ENCODE results near the gene UGT1A6. TPM values are rescaled to one million over a fixed set of nuclear protein-coding genes. Genes with fewer than 3 reads are reported as not detected.

The UGT1A6 gene
- total RNA-seq, 1 donor from 2014 or later: 0.32 TPM

DNA sequence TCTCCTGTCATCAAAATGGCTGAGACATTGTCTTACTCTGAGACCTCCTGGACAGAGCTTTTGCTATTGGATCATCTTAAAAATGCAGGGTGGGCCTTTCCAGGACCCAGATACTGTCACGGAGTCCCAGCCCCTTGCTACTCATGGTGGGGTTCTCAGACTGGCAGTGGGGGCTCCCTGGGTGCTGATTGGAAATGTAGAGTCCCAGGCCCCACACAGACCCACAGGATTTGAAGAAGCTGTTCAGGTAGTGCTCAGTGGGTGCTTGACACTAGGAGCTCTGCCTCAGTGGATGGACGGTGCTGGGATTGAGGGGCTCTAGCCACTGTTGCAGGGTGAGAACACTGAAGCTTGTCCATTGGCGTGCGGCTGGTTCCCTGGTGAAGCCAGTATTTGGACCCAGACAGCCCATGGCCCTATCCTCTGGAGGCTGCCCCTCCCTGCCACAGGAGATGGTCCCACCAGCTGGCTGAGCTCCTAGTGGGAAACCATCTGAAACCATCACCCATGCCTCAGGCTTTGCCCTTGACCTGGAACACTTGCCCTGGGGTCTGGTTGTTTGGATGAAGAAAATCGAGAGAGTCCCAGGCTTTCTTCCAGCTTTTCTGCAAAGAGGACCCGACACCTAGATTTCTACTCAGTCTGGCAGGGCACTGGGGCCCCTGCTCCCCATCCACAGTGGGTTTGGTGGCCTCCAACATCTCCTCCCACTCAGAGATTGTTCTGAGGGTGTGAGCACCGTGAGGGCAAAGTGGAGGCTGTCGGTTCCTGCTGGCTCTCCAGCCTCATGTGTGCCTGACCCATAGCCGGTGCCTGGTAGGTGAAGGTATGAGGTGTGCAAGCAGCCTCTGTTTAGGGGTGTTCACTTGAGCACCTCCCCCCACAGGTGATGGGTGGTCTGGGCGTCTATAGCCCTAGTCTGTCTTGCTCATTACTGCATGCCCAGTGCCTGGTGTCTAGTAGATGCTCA, 115.6 kb downstream of the UGT1A6 start:
- intact Hi-C loops (cut with DNase I): no loop called here
- ATAC-seq (ENCODE audit: poor library complexity): no peak
- no peak for DNase-seq

- intact Hi-C loops (cut with DNase I): no loop called here
- ATAC-seq (ENCODE audit: poor library complexity) (no peak), DNase-seq (no peak)
These were observed 117.7 kb downstream of the UGT1A6 start for GRCh38 chr2:233810385-233810784.

- no peak for DNase-seq
- no peak for ATAC-seq (ENCODE audit: poor library complexity)
- intact Hi-C loops (cut with DNase I): no loop called here
These were observed 118.4 kb downstream of the UGT1A6 start for GRCh38 chr2:233811087-233811486.

GRCh38 chr2:233811732-233812131, 119.0 kb downstream of the UGT1A6 start:
- DNase-seq (no peak), ATAC-seq (ENCODE audit: poor library complexity) (no peak)
- intact Hi-C loops (cut with DNase I): no loop called here

GRCh38 chr2:233813236-233814055, 120.8 kb downstream of the UGT1A6 start:
- DNase-seq (no peak), ATAC-seq (ENCODE audit: poor library complexity) (no peak)
- intact Hi-C loops (cut with DNase I): no loop called here

DNA sequence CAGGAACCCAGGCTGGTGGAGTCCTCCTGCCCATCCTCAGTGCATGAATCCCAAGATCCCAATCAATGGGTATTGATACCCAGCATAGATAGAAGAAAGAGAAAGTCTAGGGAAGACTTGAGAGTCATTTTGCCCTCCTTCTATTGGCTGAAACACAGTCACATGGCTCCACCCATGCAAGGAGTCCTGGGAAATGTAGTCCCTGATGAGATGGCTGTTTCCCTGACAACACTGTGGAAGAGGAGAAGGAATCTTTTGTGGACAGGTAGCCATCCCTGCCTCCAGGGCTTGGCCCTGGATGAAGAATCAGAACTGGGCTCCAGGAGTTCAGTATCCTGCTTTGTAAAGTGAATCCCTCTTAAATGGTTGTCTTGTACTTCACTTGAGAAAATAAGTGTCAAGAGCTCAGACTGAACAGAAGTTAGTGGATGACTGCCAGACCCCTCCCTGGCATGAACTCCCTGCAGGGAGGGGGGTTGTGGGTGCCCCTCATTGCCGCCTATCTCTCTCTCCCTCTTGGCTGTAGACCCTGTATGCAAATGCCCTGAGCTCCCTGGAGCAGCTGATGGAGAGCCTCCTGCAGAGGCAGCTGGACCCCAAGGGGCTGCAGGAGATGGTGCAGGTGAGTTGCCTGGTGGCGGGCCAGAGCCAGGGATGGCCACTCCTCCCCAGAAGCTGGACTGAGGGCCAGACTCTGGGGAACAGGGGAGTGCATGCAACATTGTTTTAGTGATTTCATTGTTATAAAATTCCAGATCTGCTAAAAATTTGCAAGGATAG, 121.6 kb downstream of the UGT1A6 start:
- ATAC-seq (ENCODE audit: poor library complexity) (no peak), DNase-seq (no peak)
- intact Hi-C loops (cut with DNase I): no loop called here

DNA sequence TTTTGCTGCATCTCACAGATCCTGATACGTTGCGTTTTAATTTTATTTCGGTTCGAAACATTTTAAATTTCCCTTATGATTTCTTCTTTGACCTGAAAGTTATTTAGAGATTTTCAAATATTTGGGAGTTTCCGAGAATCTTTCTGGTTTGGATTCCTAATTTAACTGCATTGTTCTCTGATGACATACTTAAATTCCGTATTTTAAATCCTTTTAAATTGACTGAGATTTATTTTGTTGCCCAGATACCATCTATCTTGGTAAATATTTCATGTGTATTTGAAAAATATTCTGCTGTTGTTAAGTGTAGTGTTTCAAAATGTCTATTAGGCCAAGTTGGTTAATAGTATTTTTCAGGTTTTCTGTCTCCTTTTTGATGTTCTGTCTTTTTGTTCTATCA, 123.2 kb downstream of the UGT1A6 start:
- ATAC-seq (ENCODE audit: poor library complexity): no peak
- intact Hi-C loops (cut with DNase I): no loop called here
- DNase-seq: no peak

DNA sequence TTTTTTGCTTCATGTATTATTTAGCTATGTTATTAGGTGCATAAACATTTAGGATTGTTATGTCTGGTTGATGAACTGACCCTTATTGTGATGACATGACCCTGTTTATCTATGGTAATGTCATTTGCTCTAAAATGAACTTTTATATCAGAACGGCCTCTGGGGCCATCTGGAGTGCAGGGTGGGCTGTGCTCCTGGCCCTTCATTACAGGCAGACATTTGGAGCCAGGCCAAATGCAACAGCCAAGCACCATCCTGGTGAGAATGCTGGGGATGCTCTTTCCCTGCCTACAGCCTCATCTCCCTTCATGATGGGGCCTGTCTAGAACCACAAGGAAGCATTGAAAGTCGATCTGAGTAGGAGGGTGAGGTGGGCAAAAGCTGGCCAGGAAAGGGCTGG, 123.6 kb downstream of the UGT1A6 start:
- ATAC-seq (ENCODE audit: poor library complexity): no peak
- intact Hi-C loops (cut with DNase I): no loop called here
- no peak for DNase-seq

DNA sequence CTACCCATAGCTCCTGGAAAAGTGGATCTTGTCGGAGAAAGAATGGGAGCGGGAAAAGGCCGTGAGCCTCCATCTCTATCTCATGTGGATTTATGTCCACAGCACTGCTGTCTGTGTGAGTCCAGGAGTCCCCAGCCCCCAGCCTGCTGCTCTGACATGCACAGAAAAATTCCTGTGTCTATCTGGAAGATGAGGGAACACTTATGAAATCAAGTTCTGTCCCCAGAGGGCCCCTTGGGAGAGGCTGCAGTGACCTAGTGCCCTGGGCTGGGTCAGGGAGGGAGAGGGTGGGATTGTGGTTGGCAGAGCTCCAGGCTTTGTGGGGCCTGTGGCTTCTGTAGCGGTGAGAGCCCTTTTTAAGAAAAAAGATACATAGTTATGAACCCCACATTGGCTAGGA, 124.1 kb downstream of the UGT1A6 start:
- intact Hi-C loops (cut with DNase I): no loop called here
- ATAC-seq (ENCODE audit: poor library complexity) (no peak), DNase-seq (no peak)

- intact Hi-C loops (cut with DNase I): no loop called here
- ATAC-seq (ENCODE audit: poor library complexity) (peak; percentile 22), DNase-seq (no peak)
These were observed 124.7 kb downstream of the UGT1A6 start for GRCh38 chr2:233817361-233817911.

DNA sequence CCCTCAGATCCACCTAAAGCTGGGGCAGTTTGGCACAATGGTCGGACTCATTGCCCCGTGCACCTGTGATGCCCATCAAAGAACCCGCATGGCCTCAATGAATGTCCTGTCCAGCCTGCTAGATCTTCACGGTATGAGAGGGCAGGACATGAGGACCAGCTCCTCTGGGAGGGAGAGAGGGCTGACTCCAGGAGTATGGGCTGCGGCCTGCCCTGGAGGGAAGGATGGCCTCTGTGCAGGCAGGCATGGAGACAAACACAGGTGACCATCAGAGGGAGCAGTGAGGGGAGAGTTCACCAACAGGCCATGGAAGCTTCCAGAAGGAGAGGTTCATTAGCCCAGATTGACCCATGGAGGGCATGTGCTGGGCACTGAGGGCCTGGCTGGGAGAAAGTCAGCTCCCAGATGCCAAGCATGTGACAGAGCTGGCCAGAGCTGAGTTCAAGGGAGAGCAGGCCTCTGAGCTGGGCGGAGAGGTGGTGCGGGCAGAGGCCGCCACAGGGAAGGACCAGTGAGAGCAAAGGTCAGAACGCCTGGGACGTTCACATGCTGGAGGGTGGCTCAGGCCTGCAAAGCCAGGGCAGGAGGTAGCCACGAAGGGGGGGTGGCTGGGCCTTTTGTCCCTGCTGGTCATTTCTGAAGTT, 125.4 kb downstream of the UGT1A6 start:
- no peak for DNase-seq
- ATAC-seq (ENCODE audit: poor library complexity): no peak
- intact Hi-C loops (cut with DNase I): no loop called here

DNA sequence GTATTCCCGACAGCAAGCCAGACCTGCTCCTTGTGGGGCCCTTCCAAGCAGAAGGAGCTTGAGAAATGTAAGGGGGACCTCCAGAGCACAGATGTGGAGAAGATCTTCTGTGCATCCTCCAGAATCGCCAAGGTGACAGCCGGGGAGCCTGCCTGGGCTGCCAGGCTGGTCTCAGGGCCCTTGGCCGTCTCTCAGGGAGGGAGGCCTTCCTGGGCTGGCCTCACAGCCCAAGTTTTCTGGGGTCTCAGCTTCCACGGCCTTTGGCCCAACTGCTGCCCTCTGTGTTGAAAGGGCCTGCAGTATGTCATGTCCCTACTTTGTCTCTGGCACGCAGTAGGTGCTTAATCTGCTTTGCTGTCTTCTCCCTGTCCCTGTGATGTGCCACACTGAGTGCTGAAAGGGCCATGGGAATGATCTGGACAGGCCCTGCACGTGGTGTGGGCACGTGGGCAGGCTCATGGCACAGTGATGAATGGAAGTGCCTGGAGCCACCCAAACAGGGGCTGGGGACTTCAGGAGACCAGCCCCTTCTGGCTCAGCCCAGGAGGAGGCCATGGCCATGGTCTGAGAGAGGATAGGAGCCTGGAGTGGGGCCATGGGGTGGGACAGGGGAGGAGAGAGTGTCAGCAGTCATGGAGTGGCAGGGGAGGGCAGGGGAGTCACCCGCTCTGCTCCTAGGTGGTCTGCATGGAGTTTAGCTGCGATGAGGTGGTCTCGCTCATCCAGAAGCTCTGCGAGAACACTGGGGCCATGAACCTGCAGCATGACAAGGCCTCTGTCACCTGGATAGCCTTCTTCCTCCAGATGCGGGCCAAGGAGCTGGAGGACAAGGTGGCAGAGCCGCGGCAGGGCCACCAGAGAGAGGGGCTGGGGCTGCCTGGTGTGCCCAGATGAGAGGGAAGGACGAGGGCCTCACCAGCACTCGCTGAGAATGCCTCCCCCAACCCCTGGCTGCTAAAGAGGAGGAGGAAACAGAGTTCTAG, 126.2 kb downstream of the UGT1A6 start:
- DNase-seq: no peak

GRCh38 chr2:233819884-233820773, 127.4 kb downstream of the UGT1A6 start:
- no peak for DNase-seq
- intact Hi-C loops (cut with DNase I): no loop called here

More for the DNA sequence above, 126.2 kb downstream of the UGT1A6 start:
- ATAC-seq (ENCODE audit: poor library complexity): no peak
- intact Hi-C loops (cut with DNase I): no loop called here

DNA sequence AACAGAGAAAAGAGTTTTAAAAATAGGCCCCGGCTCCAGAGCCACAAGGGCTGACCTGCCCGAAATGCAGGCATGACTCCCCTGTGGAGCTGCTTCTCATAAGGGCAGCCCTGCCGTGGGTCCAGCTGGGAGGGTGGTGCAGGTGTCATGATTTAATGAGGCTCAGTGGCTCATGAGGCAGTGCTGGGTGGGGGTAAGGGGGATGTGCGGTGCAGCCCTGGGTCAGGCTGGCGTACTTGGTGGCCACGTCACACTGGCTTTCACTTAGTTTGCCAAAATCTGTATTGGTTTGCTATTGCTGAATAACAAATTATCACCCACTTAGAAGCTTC, 128.1 kb downstream of the UGT1A6 start:
- intact Hi-C loops (cut with DNase I): no loop called here
- ATAC-seq (ENCODE audit: poor library complexity) (no peak), DNase-seq (no peak)

More at GRCh38 chr2:233819884-233820773, 127.4 kb downstream of the UGT1A6 start:
- ATAC-seq (ENCODE audit: poor library complexity): no peak

DNA sequence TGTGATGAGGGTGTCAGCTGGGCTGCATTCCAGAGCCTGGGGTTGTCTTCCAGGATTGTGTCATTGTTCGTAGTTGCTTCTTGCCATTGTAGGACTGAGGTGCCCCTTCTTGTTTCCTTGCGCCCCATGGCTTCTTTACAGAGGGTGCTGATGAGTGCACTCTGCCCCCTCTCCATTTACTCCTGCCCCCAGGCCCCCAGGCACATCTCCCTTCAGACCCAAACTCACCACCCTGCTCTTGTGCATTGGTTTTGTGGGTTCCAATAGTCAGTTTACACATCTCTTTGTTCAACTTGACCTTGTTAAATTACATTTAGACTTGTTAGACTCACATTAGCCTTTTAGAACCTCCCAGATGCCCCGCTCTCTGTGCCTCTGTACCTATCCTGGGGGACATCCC, 128.5 kb downstream of the UGT1A6 start:
- intact Hi-C loops (cut with DNase I): no loop called here
- DNase-seq (no peak), ATAC-seq (ENCODE audit: poor library complexity) (no peak)

DNA sequence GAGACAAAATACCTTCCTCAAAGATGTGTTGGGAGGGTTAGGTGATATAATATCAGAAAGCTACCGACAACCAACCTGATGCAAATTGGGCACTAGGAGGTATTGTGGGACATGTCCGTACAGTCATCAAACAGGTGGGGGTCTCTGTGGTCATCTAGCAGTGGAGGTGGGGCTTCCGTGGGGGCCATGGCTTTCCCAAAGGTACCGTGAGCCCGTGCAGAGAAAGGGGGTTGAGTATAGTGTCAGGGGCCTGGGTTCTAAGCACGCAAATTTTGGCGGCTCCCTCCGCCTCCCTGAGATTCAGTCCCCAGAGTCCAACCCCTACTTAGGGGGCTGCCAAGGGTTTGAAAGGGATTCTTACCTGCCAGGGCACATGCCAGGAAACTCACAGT, 129.0 kb downstream of the UGT1A6 start:
- ATAC-seq (ENCODE audit: poor library complexity): no peak

More for the DNA sequence above, 129.0 kb downstream of the UGT1A6 start:
- DNase-seq: no peak
- intact Hi-C loops (cut with DNase I): no loop called here
